Erythroblast (primary cell): Measurements from ENCODE around the gene HMGN3.

Source experiments
- GATA1 ChIP-seq: IDR thresholded peaks from 2 replicates; pipeline ENCODE4 v1.6.1; 2011; ENCODE audit warnings: low read depth, mild to moderate bottlenecking, control low read depth, low read length, moderate library complexity
- POLR2A ChIP-seq: IDR thresholded peaks from 2 replicates; pipeline ENCODE4 v1.6.1; 2011; ENCODE audit warnings: mild to moderate bottlenecking, low read length

GRCh38 chr6:79186564-79186963, 47.9 kb downstream of the HMGN3 start:
- TF ChIP-seq POLR2A = no peak
- TF ChIP-seq GATA1 = no peak
